Left lung (tissue), 10 donors: Measurements from ENCODE around the gene LY6G5B. TPM values are rescaled to one million over a fixed set of nuclear protein-coding genes. Genes with fewer than 3 reads are reported as not detected.

Source experiments
- ATAC-seq: fragments of 200-7000 bp; cut with Tn5 transposase; one replicate; pipeline ENCODE4 v1.9.1; 2020; ENCODE audit warnings: moderate library complexity
- DNase-seq, 4 donors: peaks; one replicate each; pipeline ENCODE4 v3.0.0-alpha.2; 2013 to 2020
- H3K27ac ChIP-seq, 2 donors: fragments of 200-600 bp; sonication (generic) in 1 of 2; one replicate each; pipeline versions ENCODE4 v1.5.0 to v1.8.0; 2020 to 2021
- H3K27me3 ChIP-seq, 2 donors: fragments of 200-600 bp; sonication (generic) in 1 of 2; one replicate each; pipeline versions ENCODE4 v1.5.0 to v1.8.0; 2020 to 2021
- H3K36me3 ChIP-seq, 2 donors: fragments of 200-600 bp; sonication (generic) in 1 of 2; one replicate each; pipeline versions ENCODE4 v1.5.0 to v1.8.0; 2020 to 2021
- H3K4me1 ChIP-seq, 2 donors: fragments of 200-600 bp; one replicate each; pipeline ENCODE4 v1.8.0; 2021
- H3K4me3 ChIP-seq, 2 donors: fragments of 200-600 bp; sonication (generic) in 1 of 2; one replicate each; pipeline versions ENCODE4 v1.5.0 to v1.8.0; 2020 to 2021; ENCODE audit warnings: mild to moderate bottlenecking in 1 of 2
- H3K9me3 ChIP-seq, 2 donors: fragments of 200-600 bp; sonication (generic) in 1 of 2; one replicate each; pipeline versions ENCODE4 v1.5.0 to v1.8.0; 2020 to 2021
- CTCF ChIP-seq, 2 donors: fragments of 200-600 bp; sonication (generic) in 1 of 2; IDR thresholded peaks; one replicate each; pipeline versions ENCODE4 v1.5.0 to v1.8.0; 2021; ENCODE audit warnings: antibody characterized with exemption in 2 of 2
- intact Hi-C, 2 donors: fragments of 100-400 bp; cut with DNase I; formaldehyde crosslinking; loops; one replicate each; pipeline versions ENCODE4 v1.11.2 to v1.14.2; 2022
- polyA plus RNA-seq, 6 donors: library from polyadenylated mRNA; unstranded; fragments of 120-200 nt; gene quantifications; one replicate each; pipeline ENCODE4 v1.2.1, GENCODE V29; 2013; ENCODE audit not compliant: insufficient read length in 6 of 6
- total RNA-seq, 2 donors: library from RNA; stranded (reverse); fragmentation: NEBNext Ultra II Directional; extraction: Animal tissue kit (Norgen Biotek cat#: 25700); gene quantifications; one replicate each; pipeline ENCODE4 v1.2.1, GENCODE V29; 2021
- donor health status: DM: no; HTN: yes; CAD: no.
- donor health status: DM: no; HTN: no; CAD: no.

Gene LY6G5B
- total and polyA plus RNA-seq, 8 donors: 6.9 to 41.0 (median 30.1) TPM

- Histone ChIP-seq H3K9me3 (no peaks in the 10 kb centered on the region), H3K27ac (no peak overlapping the region), H3K27me3 (no peaks in the 10 kb centered on the region), H3K36me3 (peaks cover 8 to 100% of the 10 kb centered on the region in 2 donors), H3K4me1 (no peaks in the 10 kb centered on the region), H3K4me3 (no peak overlapping the region)
- TF ChIP-seq CTCF (IDR thresholded peaks at IDR 0.05): no peak
- ATAC-seq: no peak
- intact Hi-C loops: no loop called here
- DNase-seq: no peak
Observed at GRCh38 chr6:31629014-31629413, 40.8 kb upstream of the LY6G5B start.

GRCh38 chr6:31630177-31630934 lies 39.4 kb upstream of the LY6G5B start:
- H3K4me3 ChIP-seq: no peak overlapping the region
- H3K27ac ChIP-seq: no peak overlapping the region
- no peak for TF ChIP-seq CTCF (IDR thresholded peaks at IDR 0.05)
- intact Hi-C loops: no loop called here
- ATAC-seq (no peak), DNase-seq (no peak)
- peaks cover 8 to 100% of the 10 kb centered on the region in 2 donors for H3K36me3 ChIP-seq
- H3K27me3 ChIP-seq: no peaks in the 10 kb centered on the region
- H3K9me3 ChIP-seq: no peaks in the 10 kb centered on the region
- no peaks in the 10 kb centered on the region for H3K4me1 ChIP-seq

GRCh38 chr6:31631209-31631608 lies 38.6 kb upstream of the LY6G5B start:
- Histone ChIP-seq H3K4me1 (no peaks in the 10 kb centered on the region), H3K9me3 (no peaks in the 10 kb centered on the region), H3K27me3 (no peaks in the 10 kb centered on the region), H3K36me3 (peaks cover 8 to 100% of the 10 kb centered on the region in 2 donors), H3K27ac (no peak overlapping the region), H3K4me3 (no peak overlapping the region)
- ATAC-seq (no peak), DNase-seq (no peak)
- intact Hi-C loops: no loop called here
- TF ChIP-seq CTCF (IDR thresholded peaks at IDR 0.05): no peak

GRCh38 chr6:31631681-31632278 lies 38.0 kb upstream of the LY6G5B start:
- Histone ChIP-seq H3K9me3 (no peaks in the 10 kb centered on the region), H3K27ac (no peak overlapping the region), H3K36me3 (peaks cover 8 to 100% of the 10 kb centered on the region in 2 donors), H3K4me3 (no peak overlapping the region), H3K27me3 (no peaks in the 10 kb centered on the region), H3K4me1 (no peaks in the 10 kb centered on the region)
- TF ChIP-seq CTCF (IDR thresholded peaks at IDR 0.05): no peak
- DNase-seq: no peak
- intact Hi-C loops: no loop called here
- peak; percentile 10 for ATAC-seq

GRCh38 chr6:31632279-31632946 lies 37.4 kb upstream of the LY6G5B start:
- intact Hi-C loops: no loop called here
- no peak for DNase-seq
- H3K9me3 ChIP-seq: no peaks in the 10 kb centered on the region
- no peak overlapping the region for H3K4me3 ChIP-seq
- peaks cover 8 to 100% of the 10 kb centered on the region in 2 donors for H3K36me3 ChIP-seq
- no peak for TF ChIP-seq CTCF (IDR thresholded peaks at IDR 0.05)
- H3K27ac ChIP-seq: no peak overlapping the region
- ATAC-seq: peak; percentile 5
- H3K4me1 ChIP-seq: no peaks in the 10 kb centered on the region
- no peaks in the 10 kb centered on the region for H3K27me3 ChIP-seq
